GM18526 (cell line): ENCODE measurements around the gene HIPK2.

Source experiments
- POLR2A ChIP-seq: IDR thresholded peaks from 3 replicates; pipeline ENCODE4 v1.6.1; 2011; ENCODE audit not compliant: insufficient read length; ENCODE audit errors: extremely low read depth

Gene HIPK2

DNA sequence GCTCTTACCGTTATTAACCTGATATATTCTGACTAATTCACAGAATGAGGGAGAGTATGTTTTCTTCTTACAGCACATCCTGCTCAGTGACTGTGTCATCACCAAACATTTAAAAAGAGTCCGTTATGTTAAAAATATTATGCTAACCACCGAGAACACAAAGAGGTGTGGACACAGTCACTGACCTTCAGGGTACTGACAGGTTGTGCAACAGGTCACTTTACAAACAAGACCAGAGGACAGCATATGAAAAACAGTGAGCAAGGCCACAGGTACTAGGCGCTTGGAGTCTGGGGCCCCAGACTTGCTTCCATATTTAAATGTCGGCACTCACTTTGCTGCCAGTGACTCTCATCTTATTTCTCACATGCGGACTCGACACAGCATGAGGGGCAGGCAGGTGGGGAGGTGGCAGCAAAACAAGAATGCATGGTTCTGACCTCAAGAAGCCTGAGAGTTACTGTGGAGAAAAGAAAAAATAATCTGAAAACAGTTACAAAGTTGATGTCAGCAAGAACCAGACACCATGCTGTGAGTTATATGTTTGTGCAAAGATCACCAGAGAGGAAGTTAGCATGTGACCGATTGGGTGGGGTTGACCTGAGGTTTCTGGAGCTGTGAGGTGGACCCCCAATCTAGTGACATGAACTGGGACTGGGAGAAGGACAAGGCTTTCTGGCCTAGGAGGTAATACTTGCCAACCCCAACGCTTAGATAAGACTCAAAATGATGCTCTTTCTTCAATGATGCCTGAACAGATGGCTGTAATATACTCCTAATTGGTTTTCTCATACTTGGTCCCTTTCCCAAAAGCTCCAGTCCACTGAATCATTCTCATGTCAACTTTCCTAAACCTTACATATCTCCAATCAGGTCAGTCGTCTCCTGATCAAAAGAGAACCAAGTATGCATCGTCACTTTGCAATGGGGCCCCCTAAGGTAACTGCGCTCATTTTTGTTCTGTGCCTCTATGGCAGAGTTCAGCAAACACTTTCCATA lies 102.4 kb downstream of the HIPK2 start:
- no peak for TF ChIP-seq POLR2A

DNA sequence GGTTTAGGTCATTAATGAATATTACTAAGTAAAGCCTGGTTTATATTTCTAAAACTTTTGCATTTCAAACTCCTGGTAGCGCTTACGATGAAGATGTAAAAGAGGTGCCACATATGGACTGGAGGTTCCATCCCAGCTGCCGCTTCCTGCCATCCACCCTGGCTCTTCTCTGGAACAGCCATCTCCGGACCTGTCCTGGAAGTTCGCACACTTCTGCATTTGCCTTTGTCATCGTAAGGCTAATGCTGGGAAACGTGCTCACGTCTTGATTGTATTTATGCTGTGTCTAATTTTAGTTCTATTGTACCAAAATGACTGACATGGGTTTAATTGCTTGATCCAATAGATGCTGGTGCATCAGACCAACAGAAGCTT lies 103.1 kb downstream of the HIPK2 start:
- TF ChIP-seq POLR2A = no peak

DNA sequence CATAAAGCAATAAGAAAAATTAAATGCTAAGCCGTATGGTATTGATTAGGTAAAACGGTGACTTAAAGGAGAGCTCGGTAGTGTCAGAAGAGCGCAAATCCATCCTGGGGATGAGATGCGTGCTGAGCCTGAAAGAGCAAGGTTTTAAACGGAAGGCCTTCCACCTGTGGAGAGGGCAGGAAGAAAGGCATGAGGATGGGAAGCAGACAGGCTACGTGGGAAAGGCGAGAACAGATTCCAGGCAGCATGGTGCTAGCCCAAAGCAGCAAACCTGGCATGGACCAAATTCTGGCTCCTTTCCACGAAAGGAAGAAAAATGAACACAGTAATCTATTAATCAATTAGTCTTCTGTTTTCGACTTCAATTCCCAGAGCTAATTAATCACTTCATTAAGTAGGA lies 103.5 kb downstream of the HIPK2 start:
- TF ChIP-seq POLR2A = no peak

DNA sequence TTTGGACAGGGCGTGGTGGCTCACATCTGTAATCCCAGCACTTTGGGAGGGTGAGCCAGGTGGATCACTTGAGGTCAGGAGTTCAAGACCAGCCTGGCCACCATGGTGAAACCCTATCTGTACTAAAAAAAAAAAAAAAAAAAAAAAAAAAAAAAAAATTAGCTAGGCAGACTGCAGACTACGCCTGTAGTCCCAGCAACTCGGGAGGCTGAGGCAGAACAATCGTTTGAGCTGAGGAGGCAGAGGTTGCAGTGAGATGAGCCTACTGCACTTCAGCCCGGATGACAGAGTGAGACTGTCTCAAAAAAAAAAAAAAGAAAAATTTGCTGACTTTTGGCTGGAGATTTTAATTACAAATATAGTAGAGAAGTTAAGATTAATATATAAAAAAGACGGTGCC lies 104.0 kb downstream of the HIPK2 start:
- no peak for TF ChIP-seq POLR2A

DNA sequence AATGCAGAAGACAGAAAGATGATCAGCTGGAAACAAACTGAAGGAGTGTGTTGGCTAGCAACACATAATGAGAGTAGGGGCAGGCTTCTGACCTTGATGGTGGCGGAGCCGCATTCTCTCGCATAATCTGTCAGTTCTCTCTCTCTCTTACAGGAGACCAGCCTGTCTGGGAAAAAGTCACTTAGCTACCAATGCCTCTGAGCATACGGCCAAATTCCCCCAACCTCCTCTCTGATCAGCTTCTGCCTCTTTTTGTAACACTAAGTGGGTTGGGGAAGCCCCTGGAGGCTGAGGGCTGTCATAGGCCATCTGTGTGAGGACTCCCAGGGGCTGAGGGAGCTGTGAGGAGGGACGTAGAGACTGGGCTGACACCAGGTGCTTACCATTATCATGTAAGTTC lies 104.6 kb downstream of the HIPK2 start:
- no peak for TF ChIP-seq POLR2A

DNA sequence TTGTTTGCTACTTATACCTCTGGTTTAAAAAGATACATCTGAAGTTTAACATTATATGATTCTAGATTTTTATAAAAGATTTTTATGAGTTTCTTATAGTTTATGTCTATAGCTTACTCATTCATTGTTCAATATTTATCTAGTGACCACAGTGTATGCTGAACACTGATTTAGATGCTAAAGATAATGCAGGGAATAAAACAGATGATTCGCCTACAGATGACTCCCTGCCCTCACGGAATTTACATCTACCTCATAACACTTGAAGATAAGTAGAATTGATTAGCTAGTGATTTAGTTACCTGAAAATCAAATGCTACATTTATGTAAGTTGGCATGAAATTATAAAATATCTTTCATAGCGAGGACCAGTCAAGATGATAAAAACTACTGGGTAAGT lies 105.8 kb downstream of the HIPK2 start:
- no peak for TF ChIP-seq POLR2A

DNA sequence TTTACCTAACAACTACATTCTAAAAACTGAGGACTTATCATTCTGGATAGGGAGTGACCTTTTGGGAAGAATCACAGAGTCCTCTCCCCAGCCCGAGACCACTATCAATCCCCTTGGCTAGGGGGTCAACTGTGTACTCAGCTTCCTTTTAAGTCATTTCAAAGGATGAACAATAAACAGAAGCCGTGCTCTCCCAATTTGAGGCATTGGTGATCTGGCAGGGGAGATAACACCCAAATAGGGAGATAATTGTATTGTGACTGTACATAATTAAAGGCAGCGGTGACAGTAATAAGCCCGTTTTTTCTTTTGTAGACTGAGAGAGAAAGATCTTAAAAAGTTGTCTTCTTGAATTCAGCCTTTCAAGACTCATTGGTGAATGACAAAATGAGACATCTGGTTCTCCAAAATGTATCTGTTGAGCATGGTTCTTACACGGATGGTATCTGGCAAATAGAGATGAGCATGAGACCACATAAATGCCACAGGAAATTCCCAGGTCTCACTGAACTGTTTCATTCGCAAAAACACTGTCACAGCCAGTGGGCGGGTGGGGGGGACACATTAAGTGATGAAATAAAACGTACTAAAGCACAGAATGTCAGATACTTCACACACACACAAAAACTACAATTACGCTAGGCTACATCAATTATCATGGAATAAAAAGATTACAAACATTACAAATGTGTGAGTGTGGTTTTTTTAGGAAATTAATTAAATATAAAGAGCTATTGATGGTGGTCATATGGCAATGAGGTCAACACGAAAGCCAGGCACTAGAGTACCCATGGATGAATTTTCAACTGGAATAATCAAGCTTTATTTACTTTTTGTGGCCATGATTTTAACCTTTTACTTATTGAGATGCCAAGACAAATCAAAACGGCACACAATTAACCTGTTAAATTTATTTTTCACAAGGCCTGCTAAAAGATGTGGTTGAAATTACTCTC lies 108.4 kb downstream of the HIPK2 start:
- no peak for TF ChIP-seq POLR2A

DNA sequence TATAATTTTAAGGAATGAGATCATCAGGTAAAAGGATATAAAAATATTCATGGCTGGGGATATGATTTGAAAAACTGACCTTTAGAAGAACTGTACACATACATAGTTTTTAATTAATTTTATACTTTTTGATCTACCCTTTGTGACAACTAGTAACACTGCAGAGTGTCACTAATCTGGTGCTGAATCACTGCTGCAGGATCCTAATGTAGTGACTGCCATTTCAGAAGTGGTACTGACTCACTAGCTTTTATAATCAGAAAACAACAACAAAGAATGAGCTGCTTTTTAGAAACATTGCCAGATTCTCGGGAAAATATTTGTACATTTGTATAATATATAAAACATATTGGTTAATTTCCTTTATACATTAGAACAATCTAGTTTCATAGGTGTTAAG lies 110.4 kb downstream of the HIPK2 start:
- no peak for TF ChIP-seq POLR2A

DNA sequence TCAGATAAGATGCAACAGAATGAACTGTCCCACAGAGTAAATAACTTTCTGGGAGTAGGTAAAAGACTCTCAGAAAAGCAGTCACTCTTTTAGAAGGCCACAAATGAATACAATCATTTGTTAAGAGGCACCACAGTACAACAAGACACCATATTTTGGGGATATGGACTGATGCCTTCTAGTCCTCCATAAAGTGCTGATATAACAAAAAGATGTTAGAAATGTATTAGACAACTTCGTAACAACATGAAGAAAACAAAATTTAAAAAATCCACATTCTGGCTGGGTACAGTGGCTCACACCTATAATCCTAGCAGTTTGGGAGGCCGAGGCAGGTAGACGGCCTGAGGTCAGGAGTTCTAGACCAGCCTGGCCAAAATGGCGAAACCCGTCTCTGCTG lies 111.3 kb downstream of the HIPK2 start:
- TF ChIP-seq POLR2A = no peak

DNA sequence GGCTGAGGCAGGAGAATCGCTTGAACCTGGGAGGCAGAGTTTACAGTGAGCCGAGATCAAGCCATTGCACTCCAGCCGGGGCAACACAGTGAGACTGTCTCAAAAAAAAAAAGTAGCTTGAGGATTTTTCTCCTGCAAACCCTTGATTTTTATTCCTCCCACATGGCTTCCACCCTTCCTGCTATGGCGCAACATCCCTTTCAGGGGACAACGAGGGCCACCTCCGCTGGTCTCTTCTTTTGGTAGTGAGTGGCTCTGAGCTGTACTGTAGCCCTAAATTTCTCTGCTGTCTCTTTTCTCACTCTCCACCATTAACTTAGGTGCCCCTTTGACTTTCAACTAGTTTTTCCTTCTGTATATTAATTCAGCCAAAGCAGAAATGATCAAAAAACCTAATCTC lies 113.4 kb downstream of the HIPK2 start:
- TF ChIP-seq POLR2A = no peak

DNA sequence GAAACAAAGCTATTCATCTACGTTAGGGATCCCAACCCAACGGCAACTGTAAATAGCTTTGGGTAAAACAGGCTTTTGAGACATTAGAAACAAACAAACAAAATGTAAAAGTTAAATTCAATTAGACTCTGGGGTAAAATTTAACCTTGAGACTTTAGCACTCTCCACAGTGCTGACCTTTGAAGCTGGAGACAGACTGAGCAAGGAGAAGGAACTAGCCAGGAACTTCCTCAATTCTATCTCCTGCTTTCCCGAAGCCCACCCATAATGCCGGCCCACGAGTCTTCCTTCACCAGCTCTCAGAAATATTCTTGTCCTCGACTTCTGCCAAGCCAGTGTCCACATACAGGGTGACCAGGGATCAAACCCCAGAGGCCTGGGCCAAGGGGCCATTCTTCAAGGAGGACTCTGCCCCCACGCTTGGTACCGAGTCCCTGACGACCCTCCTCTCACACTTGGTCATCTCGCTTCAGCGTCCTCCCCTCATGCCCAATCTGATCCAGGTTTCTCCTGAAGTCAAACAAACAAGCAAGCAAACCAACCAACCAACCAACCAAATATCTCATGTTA lies 114.1 kb downstream of the HIPK2 start:
- TF ChIP-seq POLR2A = no peak

DNA sequence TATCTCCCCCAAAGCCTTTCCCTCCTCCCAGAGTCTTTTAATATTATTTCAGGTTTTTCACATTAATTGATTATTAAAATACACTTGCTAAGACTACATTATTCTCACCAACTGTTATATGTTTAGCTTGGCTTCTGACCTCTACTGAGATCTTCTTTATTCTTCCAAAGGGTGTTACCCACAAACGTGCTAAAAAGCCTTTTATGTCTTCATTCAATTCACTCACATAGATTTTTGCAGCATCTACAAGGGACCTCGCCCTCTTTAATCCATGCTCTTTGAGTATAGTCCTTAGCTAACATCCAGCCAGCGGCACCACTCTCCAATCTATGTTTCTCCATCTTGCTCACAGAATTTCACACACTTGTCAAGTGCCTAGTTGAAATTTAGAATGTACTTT lies 115.9 kb downstream of the HIPK2 start:
- TF ChIP-seq POLR2A = no peak

DNA sequence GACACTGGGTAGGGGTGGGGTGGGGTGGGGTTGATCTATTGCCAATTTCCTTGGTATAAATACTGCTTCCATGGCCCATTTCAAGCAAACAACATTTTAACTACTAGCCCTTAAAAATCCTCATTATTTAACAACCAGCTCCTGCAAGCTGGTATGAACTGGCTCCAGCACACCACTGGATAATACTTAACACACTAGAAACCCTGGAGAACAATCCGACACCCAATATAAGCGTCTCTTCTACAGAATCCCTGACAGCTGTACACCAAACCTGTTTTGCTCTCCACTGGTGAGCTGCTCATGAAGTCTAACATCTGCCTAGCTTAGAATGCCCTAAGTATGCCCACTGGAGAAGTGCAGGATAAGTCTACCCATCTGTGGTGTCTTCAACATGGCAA lies 116.8 kb downstream of the HIPK2 start:
- TF ChIP-seq POLR2A = no peak

DNA sequence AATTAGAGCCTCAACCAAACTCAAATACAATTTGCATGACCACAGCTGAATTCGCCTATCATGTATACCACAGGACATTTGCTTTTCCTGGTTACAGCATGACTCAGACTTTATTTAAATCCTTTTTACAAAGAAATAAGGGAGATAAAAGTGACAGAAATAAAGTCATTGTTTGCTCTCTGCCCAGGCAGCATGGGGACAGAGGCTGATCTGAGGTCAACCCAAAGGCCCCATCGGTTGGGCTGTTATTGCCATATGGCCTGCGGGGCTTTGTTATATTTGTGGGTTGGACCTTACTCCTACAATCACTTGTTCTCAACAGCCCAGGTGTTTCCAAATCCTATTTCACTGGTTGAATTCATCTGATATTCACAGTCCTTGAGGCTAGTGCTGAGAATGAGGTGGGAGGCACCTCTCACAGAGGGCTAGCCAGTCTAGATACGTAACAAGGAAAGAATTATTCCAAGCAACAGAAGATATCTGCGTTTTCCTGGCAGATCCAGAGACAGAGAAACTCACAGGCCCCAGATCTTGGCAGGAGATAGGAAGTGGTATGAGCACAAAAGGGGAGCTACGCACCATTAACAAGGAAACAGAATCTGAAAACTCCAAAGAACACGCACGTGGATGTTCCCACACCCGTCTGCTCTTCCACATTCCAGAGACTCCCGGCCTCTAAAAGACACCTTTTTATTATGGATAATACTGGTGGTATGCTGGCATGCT lies 117.3 kb downstream of the HIPK2 start:
- TF ChIP-seq POLR2A = no peak

DNA sequence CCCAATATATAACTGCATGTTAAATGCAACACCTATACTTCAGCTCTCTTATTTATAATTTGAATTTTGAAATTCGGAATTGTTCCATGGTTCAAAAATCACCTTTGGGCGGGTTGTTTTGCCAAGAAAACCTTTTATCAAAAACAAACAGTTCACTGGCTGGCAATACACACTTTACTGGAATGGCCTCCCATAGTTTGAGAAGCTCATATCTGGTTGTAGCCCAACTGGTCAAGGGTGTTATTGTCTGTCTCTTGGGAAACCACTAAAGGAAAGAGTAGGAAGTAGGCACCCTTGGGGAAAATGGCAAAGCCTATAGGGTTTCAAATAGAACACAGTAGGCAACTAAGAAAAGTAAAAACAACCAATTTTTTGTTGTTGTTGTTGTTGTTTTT lies 117.9 kb downstream of the HIPK2 start:
- no peak for TF ChIP-seq POLR2A

DNA sequence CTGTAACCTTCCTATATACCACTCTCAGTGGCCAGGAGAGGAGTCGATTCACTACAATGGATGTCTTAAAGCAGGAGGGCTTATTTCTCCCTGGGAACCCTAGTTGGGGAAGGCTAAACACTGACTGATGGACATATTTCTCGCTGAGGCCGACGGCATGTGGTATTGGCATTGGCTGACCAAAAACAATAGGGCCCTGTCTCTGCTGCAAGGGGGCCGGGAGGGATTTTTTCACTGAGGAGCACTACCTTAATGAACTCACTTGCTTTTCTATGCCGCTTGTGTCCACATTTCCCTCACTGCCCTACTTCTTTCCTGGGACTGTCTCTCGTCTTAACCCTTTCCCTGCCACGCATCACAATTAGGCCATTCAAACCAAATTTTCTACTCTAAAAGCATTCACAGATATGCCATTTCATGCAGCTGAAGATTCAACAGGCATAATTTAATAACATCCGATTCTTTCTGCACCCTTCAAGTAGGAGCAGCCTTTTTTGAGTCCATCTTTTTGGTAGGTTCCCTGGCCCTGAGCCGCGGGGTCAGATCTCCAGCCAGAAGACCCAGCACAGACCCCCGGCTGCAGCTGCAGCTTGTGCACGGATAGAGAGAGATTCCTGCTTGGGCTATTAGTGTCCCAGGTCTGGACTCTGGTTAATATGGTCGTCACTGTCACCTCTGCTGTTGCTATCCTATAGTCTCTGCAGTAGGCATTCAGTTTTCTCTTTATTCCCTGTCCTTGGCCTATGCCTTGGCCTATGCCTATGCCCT lies 118.7 kb downstream of the HIPK2 start:
- TF ChIP-seq POLR2A = no peak
